ENCODE data around the gene CXorf49. TPM values are rescaled to one million over a fixed set of nuclear protein-coding genes. Genes with fewer than 3 reads are reported as not detected.
"Not testable (repeated sequence)": the region's sequence is repeated elsewhere in the genome, so short reads cannot be mapped to it uniquely, and the experiment has no call there.

CXorf49 gene
- total RNA-seq, 2 donors from 2014 or later = not detected

DNA sequence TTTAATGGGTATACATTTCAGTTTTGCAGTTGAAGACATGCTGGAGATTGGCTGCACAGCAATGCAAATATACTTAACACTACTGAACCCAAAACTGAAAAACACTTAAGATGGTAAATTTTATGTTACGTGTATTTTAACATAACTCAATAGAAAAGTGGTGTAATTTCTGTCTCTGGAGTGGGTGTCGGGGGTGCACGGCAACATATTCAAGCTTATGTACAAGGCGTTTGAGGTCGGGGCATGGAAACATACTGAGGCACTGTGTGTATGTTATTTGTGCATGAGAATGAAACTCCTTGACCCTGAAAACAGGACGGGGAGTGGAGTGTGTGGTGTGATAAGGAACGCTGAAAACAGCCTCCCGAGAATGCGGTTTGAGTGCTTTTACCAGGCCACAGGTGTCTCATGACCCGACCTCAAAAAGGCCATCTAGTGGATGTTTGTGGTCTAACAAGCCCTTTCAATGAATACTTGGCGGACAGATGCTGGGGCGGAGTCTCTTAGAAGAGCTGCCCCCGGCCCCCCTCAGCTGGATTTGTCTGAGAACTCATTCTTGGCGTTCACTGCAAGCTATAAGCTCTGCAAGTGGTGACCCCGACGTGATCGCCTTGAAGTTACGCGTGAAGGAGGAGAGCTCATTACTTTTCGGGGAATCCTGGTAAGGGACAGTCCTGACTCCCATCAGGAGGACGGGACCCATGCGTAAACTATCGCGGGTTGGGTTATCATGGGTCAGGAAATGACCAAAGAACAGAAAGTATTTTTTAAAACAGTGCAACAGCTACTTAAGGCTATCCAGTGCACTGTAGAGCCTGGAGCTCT, 21.2 kb downstream of the CXorf49 start:
- not testable (repeated sequence) for H3K4me3 Mint-ChIP-seq; H3K9me3 Mint-ChIP-seq; H3K27ac Mint-ChIP-seq; H3K36me3 Mint-ChIP-seq (ENCODE audit: low read depth); H3K4me1 Mint-ChIP-seq; H3K27me3 Mint-ChIP-seq
- ATAC-seq (replicated peaks) = peak; percentile 63

DNA sequence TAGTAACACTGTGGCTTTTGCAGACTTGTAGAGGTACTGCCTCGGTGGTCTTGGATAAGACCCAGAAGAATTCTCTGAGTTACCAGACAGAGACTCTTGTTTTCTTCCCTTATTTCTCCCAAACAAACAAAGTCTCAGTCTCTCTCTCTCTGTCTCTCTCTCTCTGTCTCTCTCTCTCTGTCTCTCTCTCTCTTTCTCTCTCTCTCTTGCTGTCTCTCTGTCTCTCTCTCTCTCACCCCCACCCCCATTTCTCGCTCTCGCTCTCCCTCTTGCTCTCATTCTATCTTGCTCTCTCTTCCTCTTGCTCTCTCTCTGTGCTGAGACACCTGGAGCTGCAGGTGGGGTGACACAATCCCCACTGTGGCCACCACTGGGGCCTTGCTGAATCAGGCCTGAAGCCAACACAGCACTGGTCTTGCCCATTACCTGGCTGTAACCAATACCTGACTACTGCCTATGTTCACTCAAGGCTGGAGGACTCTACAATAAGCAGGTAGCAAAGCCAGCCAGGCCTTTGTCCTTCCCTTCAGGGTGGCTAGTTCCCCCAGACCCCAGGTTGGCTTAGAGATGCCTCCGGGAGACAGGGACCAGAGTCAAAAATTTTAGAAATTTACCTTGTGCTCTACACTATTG, 38.4 kb downstream of the CXorf49 start:
- H3K36me3 Mint-ChIP-seq (ENCODE audit: low read depth) = no peaks in the 10 kb centered on the region
- H3K27me3 Mint-ChIP-seq = no peaks in the 10 kb centered on the region
- H3K27ac Mint-ChIP-seq = no peak overlapping the region
- no peaks in the 10 kb centered on the region for H3K9me3 Mint-ChIP-seq
- H3K4me1 Mint-ChIP-seq = no peaks in the 10 kb centered on the region
- H3K4me3 Mint-ChIP-seq = no peak overlapping the region
- ATAC-seq (replicated peaks) = no peak

DNA sequence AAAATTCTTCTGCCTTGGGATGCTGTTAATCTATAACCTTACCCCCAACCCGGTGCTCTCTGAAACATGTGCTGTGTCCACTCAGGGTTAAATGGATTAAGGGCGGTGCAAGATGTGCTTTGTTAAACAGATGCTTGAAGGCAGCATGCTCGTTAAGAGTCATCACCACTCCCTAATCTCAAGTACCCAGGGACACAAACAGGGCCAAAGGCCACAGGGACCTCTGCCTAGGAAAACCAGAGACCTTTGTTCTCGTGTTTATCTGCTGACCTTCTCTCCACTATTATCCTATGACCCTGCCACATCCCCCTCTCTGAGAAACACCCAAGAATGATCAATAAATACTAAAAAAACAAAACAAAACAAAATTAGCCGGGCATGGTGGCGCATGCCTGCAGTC, 40.9 kb downstream of the CXorf49 start:
- not testable (repeated sequence) for H3K27me3 Mint-ChIP-seq; H3K36me3 Mint-ChIP-seq (ENCODE audit: low read depth); H3K27ac Mint-ChIP-seq; ATAC-seq (replicated peaks); H3K9me3 Mint-ChIP-seq; H3K4me1 Mint-ChIP-seq; H3K4me3 Mint-ChIP-seq

DNA sequence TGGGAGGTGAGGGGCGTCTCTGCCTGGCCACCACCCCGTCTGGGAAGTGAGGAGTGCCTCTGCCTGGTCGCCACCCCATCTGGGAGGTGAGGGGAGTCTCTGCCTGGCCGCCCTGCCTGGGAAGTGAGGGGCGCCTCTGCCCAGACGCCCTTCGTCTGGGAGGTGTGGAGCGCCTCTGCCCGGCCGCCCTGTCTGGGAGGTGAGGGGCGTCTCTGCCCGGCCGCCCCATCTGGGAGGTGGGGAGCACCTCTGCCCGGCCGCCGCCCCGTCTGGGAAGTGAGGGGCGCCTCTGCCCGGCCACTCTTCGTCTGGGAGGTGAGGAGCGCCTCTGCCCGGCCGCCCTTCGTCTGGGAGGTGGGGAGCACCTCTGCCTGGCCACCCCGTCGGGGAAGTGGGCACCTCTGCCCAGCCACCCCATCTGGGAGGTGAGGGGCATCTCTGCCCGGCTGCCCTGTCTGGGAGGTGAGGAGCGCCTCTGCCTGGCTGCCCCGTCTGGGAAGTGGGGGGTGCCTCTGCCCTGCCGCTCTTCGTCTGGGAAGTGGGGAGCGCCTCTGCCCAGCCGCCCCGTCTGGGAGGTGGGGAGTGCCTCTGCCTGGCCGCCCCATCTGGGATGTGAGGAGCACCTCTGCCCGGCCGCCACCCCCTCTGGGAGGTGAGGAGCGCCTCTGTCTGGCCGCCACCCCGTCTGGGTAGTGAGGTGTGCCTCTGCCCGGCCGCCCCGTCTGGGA, 41.9 kb downstream of the CXorf49 start:
- ATAC-seq (replicated peaks); H3K4me3 Mint-ChIP-seq; H3K9me3 Mint-ChIP-seq; H3K36me3 Mint-ChIP-seq (ENCODE audit: low read depth); H3K4me1 Mint-ChIP-seq; H3K27me3 Mint-ChIP-seq; H3K27ac Mint-ChIP-seq: not testable (repeated sequence)

DNA sequence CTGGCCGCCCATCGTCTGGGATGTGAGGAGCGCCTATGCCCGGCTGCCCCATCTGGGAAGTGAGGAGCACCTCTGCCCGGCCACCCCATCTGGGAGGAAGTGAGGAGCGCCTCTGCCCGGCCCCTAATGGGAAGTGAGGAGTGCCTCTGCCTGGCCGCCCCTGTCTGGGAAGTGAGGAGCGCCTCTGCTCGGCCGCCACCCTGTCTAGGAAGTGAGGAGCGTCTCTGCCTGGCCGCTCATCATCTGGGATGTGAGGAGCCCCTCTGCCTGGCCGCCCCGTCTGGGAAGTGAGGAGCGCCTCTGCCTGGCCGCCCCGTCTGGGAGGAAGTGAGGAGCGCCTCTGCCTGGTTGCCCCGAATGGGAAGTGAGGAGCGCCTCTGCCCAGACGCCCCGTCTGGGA, 42.4 kb downstream of the CXorf49 start:
- not testable (repeated sequence) for H3K27ac Mint-ChIP-seq; H3K9me3 Mint-ChIP-seq; H3K4me3 Mint-ChIP-seq; ATAC-seq (replicated peaks); H3K36me3 Mint-ChIP-seq (ENCODE audit: low read depth); H3K27me3 Mint-ChIP-seq
- H3K4me1 Mint-ChIP-seq = peaks cover 12% of the 10 kb centered on the region

DNA sequence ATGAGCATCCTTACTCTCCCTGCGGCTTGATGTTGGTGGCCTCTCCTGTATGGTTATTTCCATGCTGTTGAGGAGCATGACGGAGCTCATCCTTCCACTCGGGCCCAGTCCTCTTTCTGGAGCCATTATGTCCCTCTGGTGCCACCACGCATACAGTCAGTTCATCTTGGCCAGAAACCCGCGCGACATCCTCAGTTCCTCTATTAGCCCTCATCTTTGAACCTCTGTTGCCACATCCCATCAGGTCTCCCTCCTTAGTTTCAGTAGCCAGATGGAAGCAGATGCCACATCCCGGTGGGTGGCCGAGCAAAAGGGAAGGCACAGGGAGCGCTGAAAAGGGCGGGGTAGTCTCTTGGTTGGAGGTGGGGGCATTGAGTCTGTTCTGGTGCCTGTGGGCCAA, 46.1 kb downstream of the CXorf49 start:
- Mint-ChIP-seq H3K27me3 (no peaks in the 10 kb centered on the region), H3K4me3 (peak overlapping the region; percentile 45), H3K36me3 (ENCODE audit: low read depth) (no peaks in the 10 kb centered on the region), H3K27ac (peak overlapping the region; percentile 58), H3K4me1 (peaks cover 14% of the 10 kb centered on the region), H3K9me3 (no peaks in the 10 kb centered on the region)
- no peak for ATAC-seq (replicated peaks)

DNA sequence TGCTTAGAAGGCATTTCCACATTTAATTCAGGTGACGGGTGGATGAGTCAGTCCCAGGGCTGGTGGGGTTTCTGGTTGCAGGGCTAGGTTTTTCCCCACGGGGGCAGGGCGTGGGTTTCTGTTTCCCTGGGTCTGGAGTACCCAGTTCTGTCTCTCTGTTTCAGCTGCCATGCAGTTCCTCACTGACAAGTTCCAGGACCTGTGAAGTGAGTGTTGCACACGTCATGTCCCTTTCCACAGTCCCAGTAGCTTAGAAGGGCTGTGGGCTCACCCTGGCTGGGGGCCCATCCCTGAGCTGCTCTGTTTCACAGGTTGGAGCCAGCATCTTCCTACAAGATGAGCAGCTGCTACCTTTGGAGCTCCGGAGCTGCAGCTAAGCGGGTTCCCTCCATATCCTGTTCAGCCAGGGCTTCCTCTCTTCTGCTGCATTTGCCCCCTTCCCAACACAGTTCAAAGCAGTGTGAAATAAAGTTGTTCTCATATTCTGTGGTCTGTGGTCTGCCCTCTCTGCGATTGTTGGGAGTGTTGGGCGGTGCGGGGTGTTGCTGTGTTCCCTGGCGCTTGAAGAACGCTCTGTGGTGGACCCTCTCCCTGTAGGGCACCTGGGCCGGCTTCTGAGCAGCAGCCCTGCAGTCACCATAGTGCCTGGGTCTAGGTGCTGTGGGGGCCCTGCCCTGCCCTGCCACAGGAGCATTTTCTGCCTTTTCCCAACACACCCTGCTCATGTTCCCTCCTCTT, 46.9 kb downstream of the CXorf49 start:
- Mint-ChIP-seq H3K4me3 (peak overlapping the region; percentile 45), H3K27me3 (no peaks in the 10 kb centered on the region), H3K9me3 (no peaks in the 10 kb centered on the region), H3K36me3 (ENCODE audit: low read depth) (no peaks in the 10 kb centered on the region), H3K4me1 (peaks cover 14% of the 10 kb centered on the region), H3K27ac (peak overlapping the region; percentile 58)
- ATAC-seq (replicated peaks) = peak; percentile 94

DNA sequence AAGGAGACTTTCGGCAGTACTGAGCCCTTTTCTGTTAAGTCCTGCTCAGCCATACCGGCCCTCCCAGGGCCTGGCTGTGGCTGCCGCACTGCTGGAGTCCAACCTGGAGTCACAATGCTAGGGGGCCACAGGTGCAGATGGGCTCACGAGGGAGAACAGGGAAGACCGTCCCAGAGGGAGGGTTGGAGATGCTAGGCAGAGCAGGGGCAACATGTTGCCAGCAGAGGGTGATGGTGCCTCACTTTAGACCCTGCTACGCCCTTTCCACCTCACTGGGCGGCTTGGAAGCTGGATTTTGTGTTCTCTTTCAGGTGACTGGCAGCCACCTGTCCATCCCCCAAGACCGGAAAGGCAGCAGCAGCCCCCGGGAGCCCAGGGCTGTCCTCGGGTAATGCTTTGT, 48.1 kb downstream of the CXorf49 start:
- peak; percentile 59 for ATAC-seq (replicated peaks)
- not testable (repeated sequence) for H3K4me3 Mint-ChIP-seq; H3K27me3 Mint-ChIP-seq; H3K36me3 Mint-ChIP-seq (ENCODE audit: low read depth); H3K9me3 Mint-ChIP-seq; H3K27ac Mint-ChIP-seq
- peaks cover 14% of the 10 kb centered on the region for H3K4me1 Mint-ChIP-seq

DNA sequence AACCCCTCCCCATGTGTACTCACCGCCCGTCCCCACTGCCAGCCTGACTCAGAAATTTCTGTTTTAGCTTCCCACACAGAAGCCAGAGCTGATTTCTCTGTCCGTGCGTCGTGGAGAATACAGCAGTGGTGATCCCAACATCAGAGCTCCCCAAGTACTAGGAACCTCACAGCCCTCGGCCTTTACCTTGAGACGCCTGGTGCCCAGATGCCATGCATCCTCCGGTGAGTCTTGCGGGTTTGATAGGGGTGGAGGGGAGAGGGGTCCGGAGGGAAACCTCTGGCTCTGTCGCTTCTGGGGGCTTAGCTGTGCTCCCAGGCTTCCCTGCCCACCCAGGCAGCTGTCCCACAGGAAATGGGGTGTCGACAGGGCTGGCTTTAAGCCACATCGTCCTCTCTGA, 48.6 kb downstream of the CXorf49 start:
- Mint-ChIP-seq H3K27me3 (no peaks in the 10 kb centered on the region), H3K9me3 (no peaks in the 10 kb centered on the region), H3K4me3 (no peak overlapping the region), H3K27ac (no peak overlapping the region), H3K4me1 (peaks cover 14% of the 10 kb centered on the region), H3K36me3 (ENCODE audit: low read depth) (no peaks in the 10 kb centered on the region)
- ATAC-seq (replicated peaks) = no peak

DNA sequence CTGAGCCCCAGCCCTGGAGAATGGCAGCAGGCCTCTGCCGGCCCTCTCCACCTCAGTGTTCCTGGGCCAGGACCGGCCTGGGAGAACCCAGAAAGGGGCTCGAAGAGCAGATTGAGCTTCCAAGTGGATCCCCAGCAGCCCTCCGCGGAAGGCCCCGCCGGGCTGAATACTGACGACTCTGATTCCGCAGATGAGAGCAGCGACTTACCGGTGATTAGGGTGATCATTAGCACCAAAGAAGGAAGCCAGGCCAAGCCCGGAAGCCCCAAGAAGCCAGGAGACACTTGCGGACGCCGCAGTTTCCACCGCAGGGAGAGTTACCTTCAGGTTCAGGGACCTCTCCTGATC, 49.9 kb downstream of the CXorf49 start:
- Mint-ChIP-seq H3K4me3 (no peak overlapping the region), H3K27me3 (no peaks in the 10 kb centered on the region), H3K4me1 (peaks cover 14% of the 10 kb centered on the region)

DNA sequence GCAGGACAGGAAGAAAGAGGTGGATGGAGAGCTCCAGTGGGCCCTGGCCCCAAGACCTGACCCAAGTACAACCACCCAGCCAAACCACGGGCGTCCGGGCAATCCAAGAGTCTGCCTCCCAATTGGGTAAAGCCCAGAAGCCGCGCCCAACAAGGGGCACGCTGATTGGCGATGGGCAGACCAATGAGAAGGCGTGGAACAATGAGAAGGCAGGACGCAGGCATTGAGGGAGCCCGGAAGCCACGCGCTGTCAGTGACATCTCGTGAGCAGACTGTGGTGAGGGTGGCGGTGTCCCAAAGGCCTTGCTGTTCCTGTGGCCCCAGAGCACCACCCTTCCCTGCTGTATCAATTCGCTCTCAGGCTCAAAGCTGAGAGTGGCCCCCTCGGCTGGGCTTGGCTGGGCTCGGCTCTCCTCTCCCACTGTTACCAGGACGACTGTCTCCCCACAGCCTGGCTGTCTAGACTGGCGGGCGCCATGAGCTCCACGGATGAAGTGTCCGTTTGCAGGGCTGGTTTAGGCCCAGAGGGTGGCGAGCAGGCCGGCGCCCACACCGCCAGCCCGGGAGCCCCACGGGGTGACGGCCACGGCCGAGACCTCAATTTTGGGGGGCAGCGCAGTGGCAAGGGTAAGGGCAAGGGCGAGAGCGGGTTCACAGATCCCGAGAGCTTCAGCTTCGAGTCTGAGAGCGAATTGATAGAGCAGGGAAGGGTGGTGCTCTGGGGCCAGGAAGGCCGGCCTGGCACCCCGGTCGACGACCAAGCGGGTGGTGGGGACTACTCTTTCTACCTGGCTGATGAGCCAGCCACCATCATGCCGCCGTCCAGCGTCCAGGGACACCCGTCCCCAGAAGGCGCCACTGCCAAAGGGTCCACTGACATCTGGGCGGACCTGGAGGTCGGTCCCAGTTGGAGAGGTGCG, 50.5 kb downstream of the CXorf49 start, which contains the start of gene LOC101059915:
Gene LOC101059915 (plus strand): TSS at position 219 of the 920 bp plus-strand sequence.
- Mint-ChIP-seq H3K9me3 (no peaks in the 10 kb centered on the region), H3K36me3 (ENCODE audit: low read depth) (no peaks in the 10 kb centered on the region)

More for the DNA sequence above, 49.9 kb downstream of the CXorf49 start:
- H3K9me3 Mint-ChIP-seq = no peaks in the 10 kb centered on the region
- ATAC-seq (replicated peaks) = no peak
- H3K27ac Mint-ChIP-seq = no peak overlapping the region
- no peaks in the 10 kb centered on the region for H3K36me3 Mint-ChIP-seq (ENCODE audit: low read depth)

DNA sequence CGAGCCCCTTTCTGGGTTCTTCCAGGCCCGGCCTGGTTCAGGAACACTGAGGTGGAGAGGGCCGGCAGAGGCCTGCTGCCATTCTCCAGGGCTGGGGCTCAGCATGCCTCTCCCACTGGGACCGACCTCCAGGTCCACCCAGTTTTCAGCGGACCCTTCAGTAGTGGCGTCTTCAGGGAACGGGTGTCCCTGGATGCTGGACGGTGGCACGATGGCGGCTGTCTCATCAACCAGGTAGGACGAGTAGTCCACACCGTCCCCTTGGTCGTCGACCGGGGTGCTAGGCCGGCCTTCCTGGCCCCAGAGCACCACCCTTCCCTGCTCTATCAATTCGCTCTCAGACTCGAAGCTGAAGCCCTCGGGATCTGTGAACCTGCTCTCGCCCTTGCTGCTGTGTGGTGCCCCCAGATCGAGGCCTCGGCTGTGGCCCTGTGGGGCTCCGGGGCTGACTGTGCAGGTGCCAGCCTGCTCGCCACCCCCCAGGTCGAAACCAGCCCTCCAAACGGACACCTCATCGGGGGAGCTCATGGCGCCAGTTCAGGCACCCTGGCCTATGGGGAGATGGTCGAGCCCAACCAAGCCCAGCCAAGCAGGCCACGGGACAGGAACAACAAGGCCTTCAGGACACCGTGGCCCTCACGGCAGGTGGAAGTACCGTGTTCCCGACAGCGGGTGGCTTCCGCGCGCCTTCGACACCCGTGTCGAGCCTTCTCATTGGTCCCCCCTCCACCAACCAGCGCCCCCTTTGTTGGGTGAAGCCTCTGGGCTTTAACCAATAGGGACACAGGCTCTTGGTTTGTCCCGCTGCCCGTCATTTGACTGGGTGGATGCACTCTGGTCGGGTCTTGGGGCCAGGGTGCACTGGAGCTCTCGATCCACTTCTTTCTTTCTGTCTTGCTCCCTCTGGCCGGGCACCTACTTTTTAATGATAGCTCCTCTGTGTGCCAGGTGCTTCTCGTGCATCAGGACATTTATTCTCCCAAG, 51.6 kb downstream of the CXorf49 start:
- Mint-ChIP-seq H3K27me3 (no peaks in the 10 kb centered on the region), H3K4me3 (no peak overlapping the region), H3K9me3 (no peaks in the 10 kb centered on the region), H3K4me1 (peaks cover 16% of the 10 kb centered on the region), H3K27ac (no peak overlapping the region), H3K36me3 (ENCODE audit: low read depth) (no peaks in the 10 kb centered on the region)
- ATAC-seq (replicated peaks) = no peak

More for the DNA sequence above, 50.5 kb downstream of the CXorf49 start, which contains the start of gene LOC101059915:
- ATAC-seq (replicated peaks) = no peak
- peaks cover 16% of the 10 kb centered on the region for H3K4me1 Mint-ChIP-seq
- H3K27me3 Mint-ChIP-seq = no peaks in the 10 kb centered on the region
- no peak within 1 kb of the TSS for H3K27ac Mint-ChIP-seq
- H3K4me3 Mint-ChIP-seq = no peak within 1 kb of the TSS

DNA sequence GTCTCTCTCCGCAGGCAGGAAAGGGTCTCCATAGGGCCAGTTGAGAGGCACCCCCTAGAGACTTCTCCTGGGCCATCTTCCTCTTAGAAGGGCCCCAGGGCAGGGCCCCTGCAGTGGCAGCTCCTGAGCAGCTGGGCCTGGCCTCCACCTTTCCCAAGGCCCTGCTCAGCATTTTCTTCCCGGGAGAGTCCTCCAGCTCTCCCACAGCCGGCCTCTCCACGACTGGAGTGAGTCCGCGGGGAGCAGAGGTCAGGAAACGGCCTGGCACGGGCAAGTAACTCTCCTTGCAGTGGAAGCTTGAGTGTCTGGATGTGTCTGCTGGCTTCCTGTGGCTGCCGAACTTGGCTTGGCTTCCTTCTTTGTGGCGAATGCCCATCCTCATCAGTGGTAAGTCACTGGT, 52.3 kb downstream of the CXorf49 start:
- no peak overlapping the region for H3K27ac Mint-ChIP-seq

More for the DNA sequence above, 52.3 kb downstream of the CXorf49 start:
- ATAC-seq (replicated peaks) = no peak
- no peak overlapping the region for H3K4me3 Mint-ChIP-seq
- no peaks in the 10 kb centered on the region for H3K27me3 Mint-ChIP-seq
- no peaks in the 10 kb centered on the region for H3K36me3 Mint-ChIP-seq (ENCODE audit: low read depth)
- peaks cover 10% of the 10 kb centered on the region for H3K4me1 Mint-ChIP-seq
- no peaks in the 10 kb centered on the region for H3K9me3 Mint-ChIP-seq
